HepG2 (cell line): Measurements from ENCODE around the gene POLN. TPM values are rescaled to one million over a fixed set of nuclear protein-coding genes. Genes with fewer than 3 reads are reported as not detected.
A peak's percentile ranks its signal among the peaks of the same experiment; 100 is the strongest.

Experiments
- EEA1 ChIP-seq: sonication (generic); formaldehyde crosslinking; IDR thresholded peaks from 2 replicates; pipeline ENCODE4 v1.5.1; 2020; ENCODE audit warnings: mild to moderate bottlenecking, missing genetic modification reagents, borderline replicate concordance
- GATAD1 ChIP-seq: IDR thresholded peaks from 2 replicates; pipeline ENCODE4 v1.6.1; 2016; ENCODE audit warnings: missing genetic modification reagents, missing compliant biosample characterization
- MAF1 ChIP-seq: sonication (generic); formaldehyde crosslinking; IDR thresholded peaks from 2 replicates; pipeline ENCODE4 v1.5.0; 2020; ENCODE audit warnings: missing genetic modification reagents, borderline replicate concordance
- MAFF ChIP-seq: IDR thresholded peaks from 2 replicates; pipeline ENCODE4 v1.6.1; 2011; ENCODE audit warnings: low read depth, low read length, improper control_type of control experiment
- MBD4 ChIP-seq: IDR thresholded peaks from 2 replicates; pipeline ENCODE4 v1.6.1; 2012; ENCODE audit warnings: low read length, inconsistent platforms, borderline replicate concordance
- MED1 ChIP-seq: sonication (generic); formaldehyde crosslinking; IDR thresholded peaks from 2 replicates; pipeline ENCODE4 v1.4.0; 2020; ENCODE audit warnings: missing genetic modification reagents
- PHF5A ChIP-seq: IDR thresholded peaks from one replicate; pipeline ENCODE4 v1.6.1; 2018; ENCODE audit warnings: low read depth, missing genetic modification reagents; ENCODE audit not compliant: unreplicated experiment
- SPEN ChIP-seq: sonication (generic); formaldehyde crosslinking; IDR thresholded peaks from 2 replicates; pipeline ENCODE4 v1.5.1; 2020; ENCODE audit warnings: low read depth, mild to moderate bottlenecking, missing genetic modification reagents
- SRY ChIP-seq: sonication (generic); formaldehyde crosslinking; IDR thresholded peaks from 2 replicates; pipeline ENCODE4 v1.8.0; 2022; ENCODE audit warnings: mild to moderate bottlenecking, missing genetic modification reagents
- SYNCRIP ChIP-seq: fragments of 200-400 bp; formaldehyde crosslinking; IDR thresholded peaks from 2 replicates; pipeline ENCODE4 v1.6.1; 2018; ENCODE audit warnings: mild to moderate bottlenecking, low read depth, low read length; ENCODE audit not compliant: insufficient read depth
- TBX3 ChIP-seq: fragments of 450-650 bp; IDR thresholded peaks from 2 replicates; pipeline ENCODE4 v1.6.1; 2017; ENCODE audit warnings: antibody characterized with exemption, mild to moderate bottlenecking, inconsistent platforms, borderline replicate concordance
- ZNF263 ChIP-seq: sonication (generic); formaldehyde crosslinking; IDR thresholded peaks from 2 replicates; pipeline ENCODE4 v1.4.0; 2020; ENCODE audit warnings: missing genetic modification reagents
- ZNF264 ChIP-seq: sonication (generic); formaldehyde crosslinking; IDR thresholded peaks from 2 replicates; pipeline ENCODE4 v1.4.0; 2020; ENCODE audit warnings: missing genetic modification reagents
- ZNF337 ChIP-seq: sonication (generic); formaldehyde crosslinking; IDR thresholded peaks from 2 replicates; pipeline ENCODE4 v1.5.1; 2020; ENCODE audit warnings: missing genetic modification reagents, low read depth, mild to moderate bottlenecking, borderline replicate concordance
- ZNF552 ChIP-seq: sonication (generic); formaldehyde crosslinking; IDR thresholded peaks from 2 replicates; pipeline ENCODE4 v1.9.0; 2022; ENCODE audit warnings: missing genetic modification reagents, mild to moderate bottlenecking, borderline replicate concordance
- ZNF674 ChIP-seq: sonication (generic); formaldehyde crosslinking; IDR thresholded peaks from 2 replicates; pipeline ENCODE4 v1.5.0; 2020; ENCODE audit warnings: low read depth, mild to moderate bottlenecking, missing genetic modification reagents
- polyA plus RNA-seq, 8 experiments: library from polyadenylated mRNA; depleted of rRNA in 3 of 8; stranded (reverse) in 7 of 8; unstranded in 1 of 8; fragments of >200 nt; fragmentation: Illumina TruSeq in 4 of 8; extraction: Trizol in 4 of 8; gene quantifications; 2 replicates each; pipeline versions ENCODE4 v1.2.1 to v1.2.3, GENCODE V29; 2011 to 2016; ENCODE audit warnings: low read depth in 4 of 8, missing spikeins in 1 of 8, mixed read lengths in 1 of 8; ENCODE audit not compliant: insufficient read depth in 1 of 8
- total RNA-seq, 5 experiments: library from RNA; depleted of rRNA; stranded (reverse); fragments of >200 nt; fragmentation: Illumina TruSeq; extraction: Trizol; gene quantifications; 2 replicates each; pipeline ENCODE4 v1.2.3, GENCODE V29; 2016; ENCODE audit warnings: low read depth in 1 of 5
- TF ChIP-seq, protein P1 (sequence below): IDR thresholded peaks from 2 replicates; pipeline ENCODE4 v1.6.1; 2016; ENCODE audit warnings: low read depth, missing genetic modification reagents, missing compliant biosample characterization
- TF ChIP-seq, protein P2 (sequence below): sonication (generic); formaldehyde crosslinking; IDR thresholded peaks from 2 replicates; pipeline ENCODE4 v1.5.0; 2020; ENCODE audit warnings: mild to moderate bottlenecking, low read depth, missing genetic modification reagents, borderline replicate concordance
- TF ChIP-seq, protein P3 (sequence below): sonication (generic); formaldehyde crosslinking; IDR thresholded peaks from 2 replicates; pipeline ENCODE4 v1.5.1; 2020; ENCODE audit warnings: missing genetic modification reagents, mild to moderate bottlenecking, borderline replicate concordance
- TF ChIP-seq, protein P4 (sequence below): sonication (generic); formaldehyde crosslinking; IDR thresholded peaks from 2 replicates; pipeline ENCODE4 v1.4.0; 2020; ENCODE audit warnings: missing genetic modification reagents

Gene POLN
- total and polyA plus RNA-seq, 2 of the 13 experiments (the other 11 are each of a cell fraction or from before 2014, with no cell fraction given), result 0.93 to 1.5 TPM

DNA sequence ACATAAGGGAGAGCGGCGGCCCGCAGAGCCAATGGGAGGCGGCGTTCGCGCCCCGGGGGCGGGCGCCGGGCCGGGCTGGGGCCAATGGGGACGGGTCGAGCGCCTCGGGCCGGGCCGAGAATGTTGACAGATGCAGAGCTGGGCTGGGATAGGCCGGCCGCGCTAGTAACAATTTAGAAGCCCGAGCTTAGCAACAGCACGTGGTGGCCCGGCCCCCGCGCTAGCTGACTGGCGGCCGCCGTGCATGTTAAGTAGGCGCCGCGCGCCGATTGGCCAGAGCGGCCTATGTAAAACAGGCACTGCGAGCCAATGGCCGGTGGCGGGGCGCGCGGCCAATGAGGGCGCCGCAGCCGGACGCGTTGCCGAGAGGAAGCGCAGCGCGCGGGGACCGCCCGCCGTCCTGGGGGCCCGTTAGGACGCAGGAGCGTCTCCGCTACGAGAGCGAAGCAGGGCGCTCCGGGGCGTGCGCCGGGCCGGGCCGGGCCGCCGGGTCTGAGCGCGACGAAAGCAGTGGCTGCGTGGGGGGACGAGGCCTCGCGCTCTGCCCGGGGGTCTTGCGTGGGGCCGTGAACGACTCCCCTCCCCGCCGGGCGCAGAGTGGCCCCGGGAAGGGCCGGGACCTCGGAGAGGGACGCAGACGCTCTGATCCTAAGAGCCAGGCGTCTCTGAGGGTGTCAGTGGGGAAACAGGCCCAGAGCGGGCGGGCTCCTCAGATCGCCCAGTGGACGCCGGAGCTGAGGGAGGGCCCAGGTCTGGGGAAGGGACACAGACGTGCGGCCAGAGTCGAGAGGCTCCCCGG is 20.4 kb upstream of the POLN start (continued):
- TF ChIP-seq, protein P1, sequence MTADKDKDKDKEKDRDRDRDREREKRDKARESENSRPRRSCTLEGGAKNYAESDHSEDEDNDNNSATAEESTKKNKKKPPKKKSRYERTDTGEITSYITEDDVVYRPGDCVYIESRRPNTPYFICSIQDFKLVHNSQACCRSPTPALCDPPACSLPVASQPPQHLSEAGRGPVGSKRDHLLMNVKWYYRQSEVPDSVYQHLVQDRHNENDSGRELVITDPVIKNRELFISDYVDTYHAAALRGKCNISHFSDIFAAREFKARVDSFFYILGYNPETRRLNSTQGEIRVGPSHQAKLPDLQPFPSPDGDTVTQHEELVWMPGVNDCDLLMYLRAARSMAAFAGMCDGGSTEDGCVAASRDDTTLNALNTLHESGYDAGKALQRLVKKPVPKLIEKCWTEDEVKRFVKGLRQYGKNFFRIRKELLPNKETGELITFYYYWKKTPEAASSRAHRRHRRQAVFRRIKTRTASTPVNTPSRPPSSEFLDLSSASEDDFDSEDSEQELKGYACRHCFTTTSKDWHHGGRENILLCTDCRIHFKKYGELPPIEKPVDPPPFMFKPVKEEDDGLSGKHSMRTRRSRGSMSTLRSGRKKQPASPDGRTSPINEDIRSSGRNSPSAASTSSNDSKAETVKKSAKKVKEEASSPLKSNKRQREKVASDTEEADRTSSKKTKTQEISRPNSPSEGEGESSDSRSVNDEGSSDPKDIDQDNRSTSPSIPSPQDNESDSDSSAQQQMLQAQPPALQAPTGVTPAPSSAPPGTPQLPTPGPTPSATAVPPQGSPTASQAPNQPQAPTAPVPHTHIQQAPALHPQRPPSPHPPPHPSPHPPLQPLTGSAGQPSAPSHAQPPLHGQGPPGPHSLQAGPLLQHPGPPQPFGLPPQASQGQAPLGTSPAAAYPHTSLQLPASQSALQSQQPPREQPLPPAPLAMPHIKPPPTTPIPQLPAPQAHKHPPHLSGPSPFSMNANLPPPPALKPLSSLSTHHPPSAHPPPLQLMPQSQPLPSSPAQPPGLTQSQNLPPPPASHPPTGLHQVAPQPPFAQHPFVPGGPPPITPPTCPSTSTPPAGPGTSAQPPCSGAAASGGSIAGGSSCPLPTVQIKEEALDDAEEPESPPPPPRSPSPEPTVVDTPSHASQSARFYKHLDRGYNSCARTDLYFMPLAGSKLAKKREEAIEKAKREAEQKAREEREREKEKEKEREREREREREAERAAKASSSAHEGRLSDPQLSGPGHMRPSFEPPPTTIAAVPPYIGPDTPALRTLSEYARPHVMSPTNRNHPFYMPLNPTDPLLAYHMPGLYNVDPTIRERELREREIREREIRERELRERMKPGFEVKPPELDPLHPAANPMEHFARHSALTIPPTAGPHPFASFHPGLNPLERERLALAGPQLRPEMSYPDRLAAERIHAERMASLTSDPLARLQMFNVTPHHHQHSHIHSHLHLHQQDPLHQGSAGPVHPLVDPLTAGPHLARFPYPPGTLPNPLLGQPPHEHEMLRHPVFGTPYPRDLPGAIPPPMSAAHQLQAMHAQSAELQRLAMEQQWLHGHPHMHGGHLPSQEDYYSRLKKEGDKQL (CRISPR knock-in tag), result no peak
- TF ChIP-seq ZNF337 (CRISPR knock-in tag) (no peak), ZNF263 (peak; percentile 50; the same call in 1 of the 2 replicates), GATAD1 (peak; percentile 50; the same call in 1 of the 2 replicates), ZNF552 (CRISPR knock-in tag) (0 out of 2 replicates have a peak, but pooled peaks have one; percentile 77), MED1 (CRISPR knock-in tag) (peak; percentile 58), ZNF674 (no peak), EEA1 (CRISPR knock-in tag) (no peak), TBX3 (no peak), SYNCRIP (no peak), MAFF (no peak), MAF1 (CRISPR knock-in tag) (no peak), ZNF264 (CRISPR knock-in tag) (no peak), PHF5A (CRISPR knock-in tag) (no peak), SRY (CRISPR knock-in tag) (peak; percentile 73; the same call in 1 of the 2 replicates), MBD4 (no peak), SPEN (CRISPR knock-in tag) (peak; percentile 82)
- TF ChIP-seq, protein P2, sequence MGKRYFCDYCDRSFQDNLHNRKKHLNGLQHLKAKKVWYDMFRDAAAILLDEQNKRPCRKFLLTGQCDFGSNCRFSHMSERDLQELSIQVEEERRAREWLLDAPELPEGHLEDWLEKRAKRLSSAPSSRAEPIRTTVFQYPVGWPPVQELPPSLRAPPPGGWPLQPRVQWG (CRISPR knock-in tag), result no peak
- TF ChIP-seq, protein P3, sequence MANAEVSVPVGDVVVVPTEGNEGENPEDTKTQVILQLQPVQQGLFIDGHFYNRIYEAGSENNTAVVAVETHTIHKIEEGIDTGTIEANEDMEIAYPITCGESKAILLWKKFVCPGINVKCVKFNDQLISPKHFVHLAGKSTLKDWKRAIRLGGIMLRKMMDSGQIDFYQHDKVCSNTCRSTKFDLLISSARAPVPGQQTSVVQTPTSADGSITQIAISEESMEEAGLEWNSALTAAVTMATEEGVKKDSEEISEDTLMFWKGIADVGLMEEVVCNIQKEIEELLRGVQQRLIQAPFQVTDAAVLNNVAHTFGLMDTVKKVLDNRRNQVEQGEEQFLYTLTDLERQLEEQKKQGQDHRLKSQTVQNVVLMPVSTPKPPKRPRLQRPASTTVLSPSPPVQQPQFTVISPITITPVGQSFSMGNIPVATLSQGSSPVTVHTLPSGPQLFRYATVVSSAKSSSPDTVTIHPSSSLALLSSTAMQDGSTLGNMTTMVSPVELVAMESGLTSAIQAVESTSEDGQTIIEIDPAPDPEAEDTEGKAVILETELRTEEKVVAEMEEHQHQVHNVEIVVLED (CRISPR knock-in tag), result peak; percentile 86
- TF ChIP-seq, protein P4, sequence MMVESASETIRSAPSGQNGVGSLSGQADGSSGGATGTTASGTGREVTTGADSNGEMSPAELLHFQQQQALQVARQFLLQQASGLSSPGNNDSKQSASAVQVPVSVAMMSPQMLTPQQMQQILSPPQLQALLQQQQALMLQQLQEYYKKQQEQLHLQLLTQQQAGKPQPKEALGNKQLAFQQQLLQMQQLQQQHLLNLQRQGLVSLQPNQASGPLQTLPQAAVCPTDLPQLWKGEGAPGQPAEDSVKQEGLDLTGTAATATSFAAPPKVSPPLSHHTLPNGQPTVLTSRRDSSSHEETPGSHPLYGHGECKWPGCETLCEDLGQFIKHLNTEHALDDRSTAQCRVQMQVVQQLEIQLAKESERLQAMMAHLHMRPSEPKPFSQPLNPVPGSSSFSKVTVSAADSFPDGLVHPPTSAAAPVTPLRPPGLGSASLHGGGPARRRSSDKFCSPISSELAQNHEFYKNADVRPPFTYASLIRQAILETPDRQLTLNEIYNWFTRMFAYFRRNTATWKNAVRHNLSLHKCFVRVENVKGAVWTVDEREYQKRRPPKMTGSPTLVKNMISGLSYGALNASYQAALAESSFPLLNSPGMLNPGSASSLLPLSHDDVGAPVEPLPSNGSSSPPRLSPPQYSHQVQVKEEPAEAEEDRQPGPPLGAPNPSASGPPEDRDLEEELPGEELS (CRISPR knock-in tag), result no peak; the same call in 1 of the 2 replicates
